ENCODE measurements around the gene COL6A2. TPM values are rescaled to one million over a fixed set of nuclear protein-coding genes. Genes with fewer than 3 reads are reported as not detected.

Gene COL6A2
- total and polyA plus RNA-seq, 2 of the 13 experiments (the other 11 are each of a cell fraction or from before 2014, with no cell fraction given), result 0.07 to 0.41 TPM

DNA sequence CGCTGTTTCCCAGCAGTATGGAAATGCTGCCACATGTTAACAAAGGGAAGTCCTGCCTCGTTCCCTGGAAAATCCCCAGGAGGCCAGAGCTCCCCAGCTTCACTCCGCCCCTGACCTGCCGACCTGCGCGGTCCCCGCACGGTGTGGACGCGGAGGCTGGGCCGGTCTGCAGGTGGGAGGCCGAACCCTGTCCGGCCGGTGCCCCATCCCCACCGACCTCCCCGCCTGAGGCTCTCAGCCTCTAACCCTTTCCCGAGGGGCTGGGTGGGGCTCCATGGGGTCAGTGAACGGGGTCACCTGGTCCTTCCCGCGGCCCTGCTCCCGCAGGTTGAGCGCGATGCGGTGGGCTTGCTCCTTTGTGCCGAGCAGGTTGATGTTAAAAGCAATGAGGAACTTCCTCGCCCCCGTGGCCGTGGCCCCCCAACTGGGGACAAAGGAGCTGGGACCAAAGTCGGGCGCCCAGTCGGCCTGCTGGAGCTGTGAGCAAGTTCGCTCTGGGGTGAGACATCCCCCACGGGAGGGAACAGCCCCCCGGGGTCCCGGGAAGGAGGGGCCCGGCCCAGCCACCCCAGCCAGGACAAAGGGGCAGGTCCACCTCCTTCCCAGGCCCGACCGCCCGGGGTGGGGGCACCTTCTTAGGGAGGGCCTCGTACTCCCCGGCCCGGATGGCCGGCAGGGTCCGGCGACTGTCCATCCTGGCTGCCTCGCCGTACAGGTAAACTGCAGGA, 53.5 kb downstream of the COL6A2 start:
- intact Hi-C loops (cut with micrococcal nuclease; ENCODE audit: unreplicated experiment), result no loop called here
- Histone ChIP-seq H3K27me3 (ENCODE audit: control insufficient read depth in 1 of 2, insufficient read depth in 2 of 2, low read length in 2 of 2) (no peaks in the 10 kb centered on the region; a peak in 2 of 5 replicates), H3K79me2 (ENCODE audit: insufficient read depth, low read length) (peaks cover 23% of the 10 kb centered on the region), H3K4me2 (ENCODE audit: low read depth, low read length) (no peak overlapping the region), H3K4me1 (ENCODE audit: insufficient read depth, low read length) (peaks cover 64% of the 10 kb centered on the region), H3K36me3 (replicated peaks in 1 of 2; ENCODE audit: control insufficient read depth in 1 of 2, insufficient read depth in 2 of 2, low read length in 2 of 2) (peaks cover 2 to 23% of the 10 kb centered on the region in 2 experiments; a peak in 4 of 5 replicates), H2AFZ (ENCODE audit: low read length) (no peak overlapping the region), H4K20me1 (ENCODE audit: insufficient read depth, low read length) (peaks cover 8% of the 10 kb centered on the region; the same call in 1 of the 2 replicates), H3K9me3 (ENCODE audit: low read length) (no peaks in the 10 kb centered on the region), H3K4me3 (replicated peaks in 1 of 3; ENCODE audit: insufficient read depth in 1 of 3, low read depth in 2 of 3, low read length in 3 of 3) (no peak overlapping the region), H3K27ac (ENCODE audit: extremely low read length, insufficient read depth, low read length) (no peak overlapping the region), H3K9ac (ENCODE audit: insufficient read depth, low read depth, low read length) (no peak overlapping the region)
- WGBS (ENCODE audit: low lambda C conversion rate), result 91% methylated on average over 15 of the region's 47 CpGs
- in situ Hi-C loops (cut with HindIII; ENCODE audit: extremely low pct_ligation_motif_present, low pct_unique_long_range_greater_than_20kb), result no loop called here
- peak; percentile 79 for TF ChIP-seq AGO2 (optimal IDR thresholded peaks at IDR 0.05; ENCODE audit: low read depth, low read length)
- 0 out of 2 replicates have a peak, but pooled peaks have one; percentile 14 for TF ChIP-seq YEATS4 (CRISPR knock-in tag; IDR thresholded peaks at IDR 0.05; ENCODE audit: borderline replicate concordance)
- no peak for TF ChIP-seq SIN3B (IDR thresholded peaks at IDR 0.05; ENCODE audit: low read length)
- TF ChIP-seq ZBTB7B (CRISPR knock-in tag; IDR thresholded peaks at IDR 0.05), result no peak
- peak; percentile 17 for TF ChIP-seq AGO1 (IDR thresholded peaks at IDR 0.05; ENCODE audit: low read depth, low read length, poor library complexity, severe bottlenecking)
- TF ChIP-seq, protein P1, sequence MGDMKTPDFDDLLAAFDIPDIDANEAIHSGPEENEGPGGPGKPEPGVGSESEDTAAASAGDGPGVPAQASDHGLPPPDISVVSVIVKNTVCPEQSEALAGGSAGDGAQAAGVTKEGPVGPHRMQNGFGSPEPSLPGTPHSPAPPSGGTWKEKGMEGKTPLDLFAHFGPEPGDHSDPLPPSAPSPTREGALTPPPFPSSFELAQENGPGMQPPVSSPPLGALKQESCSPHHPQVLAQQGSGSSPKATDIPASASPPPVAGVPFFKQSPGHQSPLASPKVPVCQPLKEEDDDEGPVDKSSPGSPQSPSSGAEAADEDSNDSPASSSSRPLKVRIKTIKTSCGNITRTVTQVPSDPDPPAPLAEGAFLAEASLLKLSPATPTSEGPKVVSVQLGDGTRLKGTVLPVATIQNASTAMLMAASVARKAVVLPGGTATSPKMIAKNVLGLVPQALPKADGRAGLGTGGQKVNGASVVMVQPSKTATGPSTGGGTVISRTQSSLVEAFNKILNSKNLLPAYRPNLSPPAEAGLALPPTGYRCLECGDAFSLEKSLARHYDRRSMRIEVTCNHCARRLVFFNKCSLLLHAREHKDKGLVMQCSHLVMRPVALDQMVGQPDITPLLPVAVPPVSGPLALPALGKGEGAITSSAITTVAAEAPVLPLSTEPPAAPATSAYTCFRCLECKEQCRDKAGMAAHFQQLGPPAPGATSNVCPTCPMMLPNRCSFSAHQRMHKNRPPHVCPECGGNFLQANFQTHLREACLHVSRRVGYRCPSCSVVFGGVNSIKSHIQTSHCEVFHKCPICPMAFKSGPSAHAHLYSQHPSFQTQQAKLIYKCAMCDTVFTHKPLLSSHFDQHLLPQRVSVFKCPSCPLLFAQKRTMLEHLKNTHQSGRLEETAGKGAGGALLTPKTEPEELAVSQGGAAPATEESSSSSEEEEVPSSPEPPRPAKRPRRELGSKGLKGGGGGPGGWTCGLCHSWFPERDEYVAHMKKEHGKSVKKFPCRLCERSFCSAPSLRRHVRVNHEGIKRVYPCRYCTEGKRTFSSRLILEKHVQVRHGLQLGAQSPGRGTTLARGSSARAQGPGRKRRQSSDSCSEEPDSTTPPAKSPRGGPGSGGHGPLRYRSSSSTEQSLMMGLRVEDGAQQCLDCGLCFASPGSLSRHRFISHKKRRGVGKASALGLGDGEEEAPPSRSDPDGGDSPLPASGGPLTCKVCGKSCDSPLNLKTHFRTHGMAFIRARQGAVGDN (CRISPR knock-in tag; IDR thresholded peaks at IDR 0.05), result peak; percentile 1; the same call in 1 of the 2 replicates
- TF ChIP-seq ETV6 (CRISPR knock-in tag; conservative IDR thresholded peaks at IDR 0.05), result no peak
- no peak for TF ChIP-seq PPARG (CRISPR knock-in tag; conservative IDR thresholded peaks at IDR 0.05)
- no peak for TF ChIP-seq CBFB (CRISPR knock-in tag; IDR thresholded peaks at IDR 0.05)
- TF ChIP-seq, protein P2, sequence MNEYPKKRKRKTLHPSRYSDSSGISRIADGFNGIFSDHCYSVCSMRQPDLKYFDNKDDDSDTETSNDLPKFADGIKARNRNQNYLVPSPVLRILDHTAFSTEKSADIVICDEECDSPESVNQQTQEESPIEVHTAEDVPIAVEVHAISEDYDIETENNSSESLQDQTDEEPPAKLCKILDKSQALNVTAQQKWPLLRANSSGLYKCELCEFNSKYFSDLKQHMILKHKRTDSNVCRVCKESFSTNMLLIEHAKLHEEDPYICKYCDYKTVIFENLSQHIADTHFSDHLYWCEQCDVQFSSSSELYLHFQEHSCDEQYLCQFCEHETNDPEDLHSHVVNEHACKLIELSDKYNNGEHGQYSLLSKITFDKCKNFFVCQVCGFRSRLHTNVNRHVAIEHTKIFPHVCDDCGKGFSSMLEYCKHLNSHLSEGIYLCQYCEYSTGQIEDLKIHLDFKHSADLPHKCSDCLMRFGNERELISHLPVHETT (CRISPR knock-in tag; conservative IDR thresholded peaks at IDR 0.05), result no peak
- TF ChIP-seq RBFOX2 (IDR thresholded peaks at IDR 0.05; ENCODE audit: low read depth, low read length), result peak; percentile 68
- TF ChIP-seq ZNF253 (CRISPR knock-in tag; IDR thresholded peaks at IDR 0.05; ENCODE audit: borderline replicate concordance), result no peak
- peak; percentile 51; the same call in 1 of the 2 replicates for TF ChIP-seq ZBTB38 (CRISPR knock-in tag; IDR thresholded peaks at IDR 0.05)
- no peak for TF ChIP-seq ZNF577 (CRISPR knock-in tag; IDR thresholded peaks at IDR 0.05; ENCODE audit: borderline replicate concordance, low read depth)
- no TSS peak for BruUV-seq (replicated peaks)
- FAIRE-seq, result no peak
- CTCF ChIA-PET (ENCODE audit: low intra/inter-chr PET ratio, low total read pairs), result no interaction called here
- ATAC-seq, result no peak
- DNase-seq (ENCODE audit: low spot score), result no peak
- POLR2A ChIA-PET, result no interaction called here
